K562 (cell line): ENCODE data around the gene SCAMP1. TPM values are rescaled to one million over a fixed set of nuclear protein-coding genes. Genes with fewer than 3 reads are reported as not detected.

ENCODE experiments used
- ATAC-seq: fragments of 200-7000 bp; cut with Tn5 transposase; 3 replicates; pipeline ENCODE4 v1.9.1; 2020; ENCODE audit warnings: moderate library complexity
- BruUV-seq: library from RNA; stranded (reverse); fragments of 400-500 nt; replicated peaks from 2 replicates; lab custom pipeline; 2021; lab: Mats Ljungman, UMichigan
- CTCF ChIA-PET: fragments of 300-600 bp; formaldehyde crosslinking; extraction: SDS; loops from one replicate; lab custom pipeline; 2021; ENCODE audit warnings: low intra/inter-chr PET ratio; lab: Yijun Ruan, JAX
- POLR2A ChIA-PET: fragments of 300-600, 350-650 bp; sonication (Branson Sonifier 250); formaldehyde crosslinking; extraction: SDS; loops from one replicate; lab custom pipeline; 2021; ENCODE audit warnings: antibody characterized with exemption, inconsistent platforms; lab: Yijun Ruan, JAX
- DNase-seq, 4 experiments: peaks; one replicate each; pipeline versions ENCODE4 v3.0.0 to v3.0.0-alpha.2; 2011 to 2018; ENCODE audit warnings: low spot score in 3 of 4, mixed read lengths in 3 of 4; ENCODE audit errors: extremely low read depth in 1 of 4
- FAIRE-seq: peaks from 2 replicates; lab custom pipeline; 2011; peaks lifted over from hg19 to GRCh38; lab: Jason Lieb, UNC
- H2AFZ ChIP-seq: 2 replicates; pipeline ENCODE4 v1.6.0; 2011; ENCODE audit warnings: low read depth, low read length, control low read depth, inconsistent platforms
- H3K27ac ChIP-seq: fragments of 200-600 bp; 3 replicates; pipeline ENCODE4 v1.8.0; 2011; ENCODE audit warnings: low read depth, mild to moderate bottlenecking, control low read depth, inconsistent platforms, low read length, moderate library complexity, mixed read lengths; ENCODE audit errors: extremely low read depth
- H3K27me3 ChIP-seq, 2 experiments: fragments of 300-600 bp in 1 of 2; 2 replicates in 1 of 2; 3 replicates in 1 of 2; pipeline versions ENCODE4 v1.6.0 to v1.8.0; 2011; ENCODE audit warnings: inconsistent platforms in 2 of 2, low read length in 2 of 2, mild to moderate bottlenecking in 1 of 2, mixed read lengths in 1 of 2, moderate library complexity in 1 of 2; ENCODE audit not compliant: control insufficient read depth in 2 of 2, insufficient read depth in 2 of 2
- H3K36me3 ChIP-seq: fragments of 300-600 bp; 3 replicates; pipeline ENCODE4 v1.8.0; 2011; ENCODE audit warnings: mild to moderate bottlenecking, low read length, inconsistent platforms; ENCODE audit not compliant: control insufficient read depth, insufficient read depth
- H3K4me1 ChIP-seq, 2 experiments: fragments of 200-600 bp in 1 of 2; replicated peaks in 1 of 2; 2 replicates in 1 of 2; 3 replicates in 1 of 2; pipeline versions ENCODE4 v1.5.1 to v1.8.0; 2011; ENCODE audit warnings: inconsistent platforms in 2 of 2, low read length in 2 of 2, mild to moderate bottlenecking in 1 of 2, mixed read lengths in 1 of 2, moderate library complexity in 1 of 2; ENCODE audit not compliant: control insufficient read depth in 2 of 2, insufficient read depth in 2 of 2
- H3K4me2 ChIP-seq: 2 replicates; pipeline ENCODE4 v1.6.1; 2011; ENCODE audit warnings: low read length, control low read depth, inconsistent platforms, mixed read lengths; ENCODE audit not compliant: insufficient read depth
- H3K4me3 ChIP-seq: fragments of 200-600 bp; sonication (generic), shearing (Covaris generic); 2 replicates; pipeline ENCODE4 v1.5.1; 2016; ENCODE audit warnings: control low read depth, inconsistent platforms
- H3K79me2 ChIP-seq: fragments of 200-600 bp; 3 replicates; pipeline ENCODE4 v1.8.0; 2011; ENCODE audit warnings: low read length, inconsistent platforms; ENCODE audit not compliant: control insufficient read depth, insufficient read depth
- H3K9ac ChIP-seq, 2 experiments: 2 replicates each; pipeline versions ENCODE4 v1.6.0 to v1.6.1; 2011; ENCODE audit warnings: low read depth in 2 of 2, low read length in 2 of 2, control low read depth in 1 of 2, inconsistent platforms in 1 of 2, mild to moderate bottlenecking in 1 of 2, mixed read lengths in 1 of 2; ENCODE audit not compliant: insufficient read depth in 1 of 2
- H3K9me1 ChIP-seq: one replicate; pipeline ENCODE4 v1.6.0; 2011; ENCODE audit warnings: inconsistent platforms, mild to moderate bottlenecking, low read length, moderate library complexity; ENCODE audit not compliant: control insufficient read depth, insufficient read depth
- H3K9me3 ChIP-seq: replicated peaks from 2 replicates; pipeline ENCODE4 v1.5.1; 2011; ENCODE audit warnings: low read depth, low read length, inconsistent platforms; ENCODE audit not compliant: control insufficient read depth, insufficient read depth
- H4K20me1 ChIP-seq: replicated peaks from 2 replicates; pipeline ENCODE4 v1.6.1; 2011; ENCODE audit warnings: low read length, inconsistent platforms, mixed read lengths; ENCODE audit not compliant: control insufficient read depth, insufficient read depth
- ATF6 ChIP-seq: sonication (generic); formaldehyde crosslinking; IDR thresholded peaks from 2 replicates; pipeline ENCODE4 v1.4.0; 2020; ENCODE audit warnings: mild to moderate bottlenecking, missing genetic modification reagents
- ZNF232 ChIP-seq: sonication (generic); formaldehyde crosslinking; IDR thresholded peaks from 2 replicates; pipeline ENCODE4 v1.8.0; 2022; ENCODE audit warnings: mild to moderate bottlenecking, missing genetic modification reagents
- ZNF511 ChIP-seq: sonication (generic); formaldehyde crosslinking; IDR thresholded peaks from 2 replicates; pipeline ENCODE4 v1.8.0; 2022; ENCODE audit warnings: mild to moderate bottlenecking, missing genetic modification reagents
- WGBS: fragments of 100-300 bp; shearing (Covaris generic); methylation state at CpG from one replicate; pipeline ENCODE4 v1.1.6; 2016; ENCODE audit warnings: low coverage, mixed read lengths; ENCODE audit not compliant: insufficient coverage; ENCODE audit errors: missing lambda C conversion rate; 5-methylcytosine and 5-hydroxymethylcytosine counted together
- in situ Hi-C: fragments of 300-500 bp; cut with MboI; formaldehyde crosslinking; loops from 4 replicates; pipeline ENCODE4 v1.15.0; 2018; ENCODE audit warnings: inconsistent platforms, mixed read lengths
- intact Hi-C: fragments of 100-400 bp; cut with micrococcal nuclease; formaldehyde crosslinking; loops from 2 replicates; pipeline ENCODE4 v1.14.2; 2022
- polyA plus RNA-seq, 8 experiments: library from polyadenylated mRNA; depleted of rRNA in 4 of 8; stranded (reverse) in 5 of 8; unstranded in 3 of 8; fragments of >200 nt; fragmentation: Nextera tagmentation in 2 of 8; fragmentation: Illumina TruSeq in 1 of 8; extraction: Ambion mirVana in 2 of 8; extraction: Trizol in 1 of 8; gene quantifications; 2 replicates each; pipeline versions ENCODE4 v1.2.1 to v1.2.3, GENCODE V29; 2011 to 2014; ENCODE audit warnings: inconsistent platforms in 1 of 8, missing spikeins in 1 of 8
- total RNA-seq, 7 experiments: library from RNA; depleted of rRNA in 6 of 7; stranded (reverse); fragments of >200 nt in 6 of 7; fragmentation: Illumina TruSeq in 2 of 7; extraction: Trizol in 2 of 7; gene quantifications; 2 replicates each; pipeline versions ENCODE4 v1.2.1 to v1.2.3, GENCODE V29; 2011 to 2021; ENCODE audit warnings: low replicate concordance in 1 of 7
- TF ChIP-seq, protein P1 (sequence below): IDR thresholded peaks from 2 replicates; pipeline ENCODE4 v1.6.1; 2011; ENCODE audit not compliant: insufficient read length; ENCODE audit errors: extremely low read depth

SCAMP1 gene
- total and polyA plus RNA-seq, 9 of the 15 experiments (the other 6 are each of a cell fraction or from before 2014, with no cell fraction given) = 5.4 to 23.9 (median 13.8) TPM

GRCh38 chr5:78511121-78511906, 150.9 kb downstream of the SCAMP1 start (continued):
- TF ChIP-seq ATF6 (no peak), ZNF232 (CRISPR knock-in tag) (no peak)

DNA sequence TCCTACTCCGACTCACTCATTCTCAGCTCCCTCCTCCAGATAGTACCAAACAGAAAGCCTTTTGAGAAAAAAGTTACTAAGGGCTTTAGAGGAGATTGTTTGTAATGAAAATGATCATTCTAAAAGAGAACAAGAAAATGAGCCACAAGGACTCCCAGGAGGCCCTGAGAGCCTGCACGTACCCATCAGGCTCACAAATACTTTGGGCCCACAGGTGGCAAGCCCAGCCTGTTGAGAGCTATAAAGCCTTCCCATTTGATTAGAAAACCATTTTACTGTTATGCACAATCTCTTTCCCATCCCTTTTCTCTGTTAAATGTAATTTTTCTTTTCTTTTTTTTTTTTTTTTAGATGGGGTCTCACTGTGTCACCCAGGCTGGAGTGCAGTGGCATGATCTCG, 152.0 kb downstream of the SCAMP1 start:
- H3K4me2 ChIP-seq = no peak overlapping the region
- H3K36me3 ChIP-seq = no peaks in the 10 kb centered on the region
- peaks cover 27% of the 10 kb centered on the region for H3K79me2 ChIP-seq
- TF ChIP-seq, protein P1, sequence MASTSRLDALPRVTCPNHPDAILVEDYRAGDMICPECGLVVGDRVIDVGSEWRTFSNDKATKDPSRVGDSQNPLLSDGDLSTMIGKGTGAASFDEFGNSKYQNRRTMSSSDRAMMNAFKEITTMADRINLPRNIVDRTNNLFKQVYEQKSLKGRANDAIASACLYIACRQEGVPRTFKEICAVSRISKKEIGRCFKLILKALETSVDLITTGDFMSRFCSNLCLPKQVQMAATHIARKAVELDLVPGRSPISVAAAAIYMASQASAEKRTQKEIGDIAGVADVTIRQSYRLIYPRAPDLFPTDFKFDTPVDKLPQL = no peak
- TF ChIP-seq ZNF511 (CRISPR knock-in tag) = no peak
- FAIRE-seq (no peak), ATAC-seq (no peak), DNase-seq (no peak)
- POLR2A ChIA-PET = interaction anchor here (1.0 to 1.4 kb wide), 2 partner anchors 8 to 28 kb away, joined by 3 to 4 read pairs; no protein-coding TSS in a partner anchor
- in situ Hi-C loops (loop anchor here (25.0 kb wide), 1 partner anchor 1900 kb away; the partner anchor contains the start of gene ZFYVE16), intact Hi-C loops (no loop called here)
- peaks cover 14 to 25% of the 10 kb centered on the region in 2 experiments for H3K4me1 ChIP-seq
- no peak overlapping the region for H3K9ac ChIP-seq
- BruUV-seq = no TSS peak
- H3K9me3 ChIP-seq = no peaks in the 10 kb centered on the region
- no peak overlapping the region for H2AFZ ChIP-seq
- H3K27ac ChIP-seq = no peak overlapping the region
- H3K4me3 ChIP-seq = no peak overlapping the region
- H4K20me1 ChIP-seq = no peaks in the 10 kb centered on the region
- no peaks in the 10 kb centered on the region for H3K27me3 ChIP-seq
- WGBS = 84% methylated on average over 2 of the region's 3 CpGs
- H3K9me1 ChIP-seq = no peaks in the 10 kb centered on the region
- CTCF ChIA-PET = no interaction called here
